Small intestine (tissue), 7 donors: Measurements from ENCODE around the gene KCNJ6. TPM values are rescaled to one million over a fixed set of nuclear protein-coding genes. Genes with fewer than 3 reads are reported as not detected.

ENCODE experiments used
- DNase-seq, 2 donors: peaks; one replicate each; pipeline versions ENCODE4 v3.0.0 to v3.0.0-alpha.2; 2013
- FAIRE-seq: peaks from 2 replicates; lab custom pipeline; 2012; peaks lifted over from hg19 to GRCh38; lab: Jason Lieb, UNC
- H3K27ac ChIP-seq, 3 donors: one replicate each; pipeline ENCODE4 v1.5.1; 2013; ENCODE audit warnings: low read length in 2 of 3, mild to moderate bottlenecking in 2 of 3, control low read depth in 1 of 3, inconsistent platforms in 1 of 3, low read depth in 1 of 3, moderate library complexity in 1 of 3
- H3K27me3 ChIP-seq, 3 donors: one replicate each; pipeline ENCODE4 v1.6.1; 2013; ENCODE audit warnings: low read length in 3 of 3, inconsistent platforms in 1 of 3; ENCODE audit not compliant: control insufficient read depth in 3 of 3, insufficient read depth in 3 of 3
- H3K36me3 ChIP-seq, 3 donors: one replicate each; pipeline ENCODE4 v1.6.1; 2013; ENCODE audit warnings: low read length in 3 of 3, inconsistent platforms in 1 of 3, low read depth in 1 of 3, mild to moderate bottlenecking in 1 of 3, moderate library complexity in 1 of 3; ENCODE audit not compliant: control insufficient read depth in 3 of 3, insufficient read depth in 2 of 3
- H3K4me1 ChIP-seq, 3 donors: one replicate each; pipeline ENCODE4 v1.6.1; 2013; ENCODE audit warnings: low read length in 2 of 3, inconsistent platforms in 1 of 3, low read depth in 1 of 3, mild to moderate bottlenecking in 1 of 3, moderate library complexity in 1 of 3; ENCODE audit not compliant: control insufficient read depth in 3 of 3, insufficient read depth in 2 of 3
- H3K4me3 ChIP-seq, 3 donors: one replicate each; pipeline ENCODE4 v1.5.1; 2013; ENCODE audit warnings: low read length in 3 of 3, control low read depth in 1 of 3, inconsistent platforms in 1 of 3, low read depth in 1 of 3, mild to moderate bottlenecking in 1 of 3, moderate library complexity in 1 of 3
- H3K9me3 ChIP-seq, 2 donors: one replicate each; pipeline ENCODE4 v1.6.1; 2013; ENCODE audit warnings: low read depth in 1 of 2, low read length in 1 of 2; ENCODE audit not compliant: control insufficient read depth in 2 of 2, insufficient read depth in 1 of 2
- WGBS, 3 donors: extraction: QIAGEN DNeasy Blood & Tissue Kit; methylation state at CpG; one replicate each; pipeline ENCODE4 v1.1.7; 2013; 5-methylcytosine and 5-hydroxymethylcytosine counted together
- polyA plus RNA-seq, 4 donors: library from polyadenylated mRNA; stranded (reverse) in 3 of 4; unstranded in 1 of 4; fragments of 200-250 nt in 3 of 4; fragments of 120-200 nt in 1 of 4; gene quantifications; one replicate each; pipeline versions ENCODE4 v1.2.1 to v1.2.3, GENCODE V29; 2013
- donor health status: healthy with polysubstance abuse.
- donor health status: control.
- donor health status: control.
- donor health status: Bipolar disorder and iron deficiency.
- donor health status: healthy.

Gene KCNJ6
- polyA plus RNA-seq, 4 donors, result under 0.01 to 0.24 (median 0.03) TPM; not detected in 1

- H3K4me1 ChIP-seq, result no peaks in the 10 kb centered on the region
- no peak for FAIRE-seq
- no peaks in the 10 kb centered on the region for H3K9me3 ChIP-seq
- H3K4me3 ChIP-seq, result no peak overlapping the region
- peaks cover 0 to 4% (median 0%) of the 10 kb centered on the region in 3 donors for H3K27me3 ChIP-seq
- H3K36me3 ChIP-seq, result no peaks in the 10 kb centered on the region
- no peak overlapping the region for H3K27ac ChIP-seq
- 71 to 83% (median 80%) methylated on average over 6 of the region's 6 CpGs for WGBS, 3 donors
- no peak for DNase-seq
Measured at GRCh38 chr21:37899146-37899545, 17.1 kb downstream of the KCNJ6 start.

- H3K36me3 ChIP-seq, result no peaks in the 10 kb centered on the region
- 58 to 75% (median 66%) methylated on average over 5 of the region's 5 CpGs for WGBS, 3 donors
- no peak for FAIRE-seq
- H3K4me1 ChIP-seq, result no peaks in the 10 kb centered on the region
- peaks cover 0 to 4% (median 0%) of the 10 kb centered on the region in 3 donors for H3K27me3 ChIP-seq
- no peaks in the 10 kb centered on the region for H3K9me3 ChIP-seq
- DNase-seq, result no peak
- no peak overlapping the region for H3K27ac ChIP-seq
- no peak overlapping the region for H3K4me3 ChIP-seq
Measured at GRCh38 chr21:37896788-37897187, 19.5 kb downstream of the KCNJ6 start.

- no peaks in the 10 kb centered on the region for H3K36me3 ChIP-seq
- no peak overlapping the region for H3K4me3 ChIP-seq
- FAIRE-seq (no peak), DNase-seq (no peak)
- no peaks in the 10 kb centered on the region for H3K27me3 ChIP-seq
- H3K9me3 ChIP-seq, result no peaks in the 10 kb centered on the region
- no peaks in the 10 kb centered on the region for H3K4me1 ChIP-seq
- H3K27ac ChIP-seq, result no peak overlapping the region
- WGBS, 3 donors, result 62 to 67% (median 66%) methylated on average over 2 of the region's 2 CpGs
Measured at GRCh38 chr21:37891972-37892371, 24.3 kb downstream of the KCNJ6 start.

- no peak overlapping the region for H3K27ac ChIP-seq
- no peaks in the 10 kb centered on the region for H3K4me1 ChIP-seq
- 80 to 90% (median 86%) methylated on average over 6 of the region's 6 CpGs for WGBS, 3 donors
- H3K4me3 ChIP-seq, result no peak overlapping the region
- H3K36me3 ChIP-seq, result no peaks in the 10 kb centered on the region
- FAIRE-seq (no peak), DNase-seq (no peak)
- H3K9me3 ChIP-seq, result no peaks in the 10 kb centered on the region
- H3K27me3 ChIP-seq, result no peaks in the 10 kb centered on the region
Measured at GRCh38 chr21:37888659-37889058, 27.6 kb downstream of the KCNJ6 start.

GRCh38 chr21:37886726-37887299 is 29.4 kb downstream of the KCNJ6 start:
- H3K27ac ChIP-seq, result no peak overlapping the region
- DNase-seq (no peak), FAIRE-seq (no peak)
- no peaks in the 10 kb centered on the region for H3K9me3 ChIP-seq
- no peaks in the 10 kb centered on the region for H3K36me3 ChIP-seq
- WGBS, 3 donors, result 30 to 59% (median 44%) methylated on average over 3 of the region's 3 CpGs
- H3K4me1 ChIP-seq, result no peaks in the 10 kb centered on the region
- no peaks in the 10 kb centered on the region for H3K27me3 ChIP-seq
- no peak overlapping the region for H3K4me3 ChIP-seq

GRCh38 chr21:37886120-37886519 is 30.1 kb downstream of the KCNJ6 start:
- no peak overlapping the region for H3K27ac ChIP-seq
- H3K9me3 ChIP-seq, result no peaks in the 10 kb centered on the region
- WGBS, 3 donors, result 65 to 74% (median 69%) methylated on average over 1 of the region's 1 CpG
- H3K4me1 ChIP-seq, result no peaks in the 10 kb centered on the region
- DNase-seq (no peak), FAIRE-seq (no peak)
- H3K36me3 ChIP-seq, result no peaks in the 10 kb centered on the region
- H3K4me3 ChIP-seq, result no peak overlapping the region
- H3K27me3 ChIP-seq, result no peaks in the 10 kb centered on the region

GRCh38 chr21:37878946-37879660 is 37.2 kb downstream of the KCNJ6 start:
- H3K9me3 ChIP-seq, result no peaks in the 10 kb centered on the region
- H3K4me3 ChIP-seq, result no peak overlapping the region
- H3K27ac ChIP-seq, result no peak overlapping the region
- no peaks in the 10 kb centered on the region for H3K4me1 ChIP-seq
- no peak for FAIRE-seq
- no peaks in the 10 kb centered on the region for H3K27me3 ChIP-seq
- no peak for DNase-seq
- no peaks in the 10 kb centered on the region for H3K36me3 ChIP-seq
- WGBS, 3 donors, result 67 to 78% (median 70%) methylated on average over 7 of the region's 7 CpGs

- FAIRE-seq, result no peak
- no peaks in the 10 kb centered on the region for H3K36me3 ChIP-seq
- H3K4me3 ChIP-seq, result no peak overlapping the region
- no peaks in the 10 kb centered on the region for H3K4me1 ChIP-seq
- no peak for DNase-seq
- WGBS, 3 donors, result 81 to 85% (median 83%) methylated on average over 3 of the region's 3 CpGs
- H3K27me3 ChIP-seq, result no peaks in the 10 kb centered on the region
- H3K9me3 ChIP-seq, result no peaks in the 10 kb centered on the region
- no peak overlapping the region for H3K27ac ChIP-seq
Measured at GRCh38 chr21:37877888-37878684, 38.2 kb downstream of the KCNJ6 start.
